ENCODE data around the gene SLC22A3. TPM values are rescaled to one million over a fixed set of nuclear protein-coding genes. Genes with fewer than 3 reads are reported as not detected.

SLC22A3 gene
- total and polyA plus RNA-seq, 2 experiments from 2014 or later: 34.9 to 40.3 TPM

DNA sequence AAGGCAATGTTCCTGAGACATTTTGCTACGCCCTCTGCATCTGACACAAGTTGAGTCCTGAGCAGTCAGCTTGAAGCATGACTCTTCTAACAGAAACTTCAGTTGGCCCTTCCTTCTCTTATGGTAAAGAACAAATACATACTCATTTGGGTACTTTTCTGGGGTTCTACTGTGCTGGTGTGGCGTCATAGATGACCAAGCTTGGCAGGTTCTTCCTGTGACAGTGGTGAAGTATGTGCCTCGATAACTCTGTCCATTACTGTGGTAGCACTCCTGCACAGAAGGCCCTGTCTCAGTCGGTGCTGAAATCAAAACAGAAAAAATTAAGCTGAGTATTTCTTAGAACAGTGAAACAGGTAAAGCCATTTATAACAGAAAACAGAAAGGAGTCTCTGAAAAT lies 152.5 kb downstream of the SLC22A3 start:
- H3K9me3 ChIP-seq (ENCODE audit: low read depth): no peaks in the 10 kb centered on the region
- no peak overlapping the region for H3K4me3 ChIP-seq
- no peaks in the 10 kb centered on the region for H3K79me2 ChIP-seq
- H3K27ac ChIP-seq: no peak overlapping the region
- H2AFZ ChIP-seq: no peak overlapping the region
- no peaks in the 10 kb centered on the region for H3K4me1 ChIP-seq (ENCODE audit: insufficient read depth)
- H3K9me2 ChIP-seq (replicated peaks; ENCODE audit: insufficient read depth): no peaks in the 10 kb centered on the region
- no peaks in the 10 kb centered on the region for H4K20me1 ChIP-seq (ENCODE audit: insufficient read depth, poor library complexity, severe bottlenecking)
- TF ChIP-seq EZH2phosphoT487 (IDR thresholded peaks at IDR 0.05; ENCODE audit: low read depth, severe bottlenecking, unreplicated experiment) (no peak), EZH2 (IDR thresholded peaks at IDR 0.05; ENCODE audit: borderline replicate concordance) (no peak)
- TF ChIP-seq, protein P1, sequence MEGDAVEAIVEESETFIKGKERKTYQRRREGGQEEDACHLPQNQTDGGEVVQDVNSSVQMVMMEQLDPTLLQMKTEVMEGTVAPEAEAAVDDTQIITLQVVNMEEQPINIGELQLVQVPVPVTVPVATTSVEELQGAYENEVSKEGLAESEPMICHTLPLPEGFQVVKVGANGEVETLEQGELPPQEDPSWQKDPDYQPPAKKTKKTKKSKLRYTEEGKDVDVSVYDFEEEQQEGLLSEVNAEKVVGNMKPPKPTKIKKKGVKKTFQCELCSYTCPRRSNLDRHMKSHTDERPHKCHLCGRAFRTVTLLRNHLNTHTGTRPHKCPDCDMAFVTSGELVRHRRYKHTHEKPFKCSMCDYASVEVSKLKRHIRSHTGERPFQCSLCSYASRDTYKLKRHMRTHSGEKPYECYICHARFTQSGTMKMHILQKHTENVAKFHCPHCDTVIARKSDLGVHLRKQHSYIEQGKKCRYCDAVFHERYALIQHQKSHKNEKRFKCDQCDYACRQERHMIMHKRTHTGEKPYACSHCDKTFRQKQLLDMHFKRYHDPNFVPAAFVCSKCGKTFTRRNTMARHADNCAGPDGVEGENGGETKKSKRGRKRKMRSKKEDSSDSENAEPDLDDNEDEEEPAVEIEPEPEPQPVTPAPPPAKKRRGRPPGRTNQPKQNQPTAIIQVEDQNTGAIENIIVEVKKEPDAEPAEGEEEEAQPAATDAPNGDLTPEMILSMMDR (IDR thresholded peaks at IDR 0.05; ENCODE audit: poor library complexity): no peak
- H3K36me3 ChIP-seq (replicated peaks; ENCODE audit: insufficient read depth, low read depth): no peaks in the 10 kb centered on the region
- 93% methylated on average over 4 of the region's 4 CpGs for WGBS (ENCODE audit: low lambda C conversion rate, missing lambda C conversion rate)
- no peak for DNase-seq (ENCODE audit: low spot score)
- H3K4me2 ChIP-seq: no peak overlapping the region
- no peaks in the 10 kb centered on the region for H3K27me3 ChIP-seq

Other genes with a start within 250 kb of the SLC22A3 start
- 6.1 and 6.7 TPM in 2 replicates for gene SLC22A1, start 226.6 kb upstream of the SLC22A3 start, total RNA-seq
- 10.2 and 12.9 TPM in 2 replicates for gene SLC22A1, start 226.6 kb upstream of the SLC22A3 start, polyA plus RNA-seq
- gene SLC22A2, start 89.6 kb upstream of the SLC22A3 start, total RNA-seq: 0.43 and 1.2 TPM in 2 replicates
- gene SLC22A2, start 89.6 kb upstream of the SLC22A3 start, polyA plus RNA-seq: 0.57 and 1.5 TPM in 2 replicates

Data from hepatocyte (in vitro differentiated cells).